ENCODE measurements around the gene LSM14A.

GRCh38 chr19:34276614-34277013, 104.3 kb downstream of the LSM14A start:
- TF ChIP-seq POLR2A (IDR thresholded peaks at IDR 0.05) (no peak), CTCF (IDR thresholded peaks at IDR 0.05) (no peak)

Data from Peyer's patch (tissue), 4 donors.